ENCODE measurements around the gene SMAD5.
A peak's percentile ranks its signal among the peaks of the same experiment; 100 is the strongest.

Gene SMAD5

DNA sequence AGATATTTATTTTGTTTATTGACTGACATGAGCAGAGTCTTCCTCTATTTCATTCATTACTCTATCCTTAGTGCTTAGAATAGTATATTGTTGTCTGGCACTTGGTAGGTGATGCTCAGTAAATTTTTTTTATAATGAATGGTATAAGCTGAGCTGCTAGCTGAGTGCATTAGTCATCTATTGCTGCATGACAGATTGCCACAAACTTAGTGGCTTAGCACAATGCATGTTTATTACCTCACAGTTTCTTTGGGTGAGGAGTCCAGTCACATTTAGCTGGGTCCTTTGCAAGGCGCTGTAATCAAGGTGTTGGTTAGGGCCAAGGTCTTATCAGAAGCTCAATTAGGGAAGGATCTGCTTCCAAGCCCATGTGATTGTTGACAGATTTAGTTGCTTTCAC, 23.1 kb downstream of the SMAD5 start:
- peak; percentile 52 for DNase-seq (ENCODE audit: low spot score)

DNA sequence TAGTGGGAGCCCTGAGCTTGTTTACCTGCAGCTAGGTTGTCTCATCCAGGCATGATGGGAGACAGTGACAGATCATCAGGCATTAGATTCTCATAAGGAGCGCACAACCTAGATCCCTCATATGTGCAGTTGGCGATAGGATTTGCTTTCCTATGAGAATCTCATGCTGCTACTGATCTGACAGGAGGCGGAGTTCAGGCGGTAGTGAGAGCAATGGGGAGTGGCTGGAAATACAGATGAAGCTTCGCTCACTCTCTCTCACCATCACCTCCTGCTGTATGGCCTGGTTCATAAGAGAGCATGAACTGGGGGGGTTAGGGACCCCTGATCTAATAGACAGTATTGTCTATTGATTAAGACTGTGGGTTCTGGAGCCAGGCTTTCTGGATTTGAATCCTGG, 24.9 kb downstream of the SMAD5 start:
- no peak for DNase-seq (ENCODE audit: low spot score)

DNA sequence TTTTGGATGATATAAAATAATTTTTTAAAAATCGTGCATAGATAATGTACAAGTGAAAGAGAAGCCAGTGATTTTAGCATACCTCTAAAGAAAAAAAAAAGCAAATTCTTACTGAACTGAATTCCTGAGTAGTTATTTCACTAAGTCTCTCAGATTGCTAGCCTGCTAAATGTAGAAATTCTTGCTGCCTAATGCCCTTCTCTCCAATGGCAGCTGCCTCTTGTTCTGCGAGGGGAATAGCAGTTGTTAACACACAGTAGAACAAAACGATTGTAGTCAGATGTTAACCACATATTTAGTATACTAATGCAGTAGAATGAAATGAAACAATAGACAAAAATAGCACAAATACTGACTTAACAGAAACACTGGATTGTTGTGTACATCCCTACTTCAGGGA, 26.8 kb downstream of the SMAD5 start:
- DNase-seq (ENCODE audit: low spot score): no peak

DNA sequence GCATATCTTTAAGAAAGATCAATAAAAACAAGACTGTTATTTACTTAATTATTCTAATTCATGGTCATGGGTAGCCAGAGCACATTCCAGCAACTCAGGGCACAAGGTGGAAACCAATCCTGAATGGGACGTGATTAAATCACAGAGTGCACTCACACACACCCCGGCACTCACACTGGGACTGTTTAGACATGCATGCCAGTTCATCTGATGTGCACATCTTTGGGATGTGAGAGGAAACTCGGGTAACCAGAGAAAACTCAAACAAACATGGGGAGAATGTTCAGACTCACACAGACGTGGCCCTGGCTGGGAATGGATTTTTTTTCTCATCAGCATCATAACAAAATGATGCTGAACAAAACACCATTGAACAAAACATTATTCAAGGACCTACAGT, 29.4 kb downstream of the SMAD5 start:
- peak; percentile 53 for DNase-seq (ENCODE audit: low spot score)

DNA sequence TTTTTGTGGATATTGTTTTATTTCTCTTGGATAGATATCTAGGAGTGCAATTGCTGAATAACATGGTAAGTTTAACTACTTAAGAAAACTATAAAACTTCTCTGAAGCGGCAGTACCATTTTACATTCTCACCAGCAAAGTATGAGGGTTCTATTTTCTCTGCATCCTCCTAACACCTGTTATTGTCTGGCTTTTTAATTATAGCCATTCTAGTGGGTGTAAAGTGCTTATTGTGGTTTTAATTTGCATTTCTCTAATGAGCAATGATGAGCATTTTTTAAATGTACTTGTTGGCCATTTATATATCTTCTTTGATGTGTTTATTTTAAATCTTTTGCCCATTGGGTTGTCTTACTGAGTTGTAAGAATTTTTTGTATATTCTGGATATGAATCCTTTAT, 31.6 kb downstream of the SMAD5 start:
- no peak for DNase-seq (ENCODE audit: low spot score)

DNA sequence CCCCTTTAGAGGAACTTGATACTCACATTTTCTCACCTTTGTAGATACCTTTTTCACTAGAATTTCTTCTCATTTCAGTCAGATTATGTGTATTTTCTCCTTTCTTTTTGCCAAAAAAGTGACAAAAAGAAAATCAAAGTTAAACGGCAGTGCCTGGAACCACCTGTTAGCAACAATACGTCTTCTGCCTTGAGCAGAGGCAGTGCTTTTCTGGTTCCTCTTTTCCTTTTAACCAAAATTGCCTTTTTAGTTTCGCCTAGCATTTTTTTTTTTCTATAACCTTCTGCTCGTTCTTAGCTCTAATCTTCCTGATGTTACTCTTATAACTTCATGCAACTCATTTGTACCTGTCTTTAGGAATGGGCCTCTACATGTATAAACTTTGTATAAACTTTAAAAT, 34.3 kb downstream of the SMAD5 start:
- no peak for DNase-seq (ENCODE audit: low spot score)

DNA sequence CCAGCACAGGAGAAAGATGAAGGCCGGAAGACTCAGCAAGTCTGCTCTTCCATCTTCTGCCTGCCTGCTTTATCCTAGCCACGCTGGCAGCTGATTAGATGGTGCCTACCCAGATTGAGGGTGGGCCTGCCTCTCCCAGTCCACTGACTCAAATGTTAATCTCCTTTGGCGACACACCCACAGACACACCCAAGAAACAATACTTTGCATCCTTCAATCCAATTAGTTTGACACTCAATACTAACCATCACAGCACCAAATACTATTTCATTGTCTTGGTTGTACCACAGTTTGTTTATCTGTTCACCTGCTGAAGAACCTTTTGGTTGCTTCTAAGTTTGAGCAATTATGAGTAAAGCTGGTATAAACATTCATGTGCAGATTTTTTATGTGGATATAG, 36.6 kb downstream of the SMAD5 start:
- DNase-seq (ENCODE audit: low spot score): no peak

DNA sequence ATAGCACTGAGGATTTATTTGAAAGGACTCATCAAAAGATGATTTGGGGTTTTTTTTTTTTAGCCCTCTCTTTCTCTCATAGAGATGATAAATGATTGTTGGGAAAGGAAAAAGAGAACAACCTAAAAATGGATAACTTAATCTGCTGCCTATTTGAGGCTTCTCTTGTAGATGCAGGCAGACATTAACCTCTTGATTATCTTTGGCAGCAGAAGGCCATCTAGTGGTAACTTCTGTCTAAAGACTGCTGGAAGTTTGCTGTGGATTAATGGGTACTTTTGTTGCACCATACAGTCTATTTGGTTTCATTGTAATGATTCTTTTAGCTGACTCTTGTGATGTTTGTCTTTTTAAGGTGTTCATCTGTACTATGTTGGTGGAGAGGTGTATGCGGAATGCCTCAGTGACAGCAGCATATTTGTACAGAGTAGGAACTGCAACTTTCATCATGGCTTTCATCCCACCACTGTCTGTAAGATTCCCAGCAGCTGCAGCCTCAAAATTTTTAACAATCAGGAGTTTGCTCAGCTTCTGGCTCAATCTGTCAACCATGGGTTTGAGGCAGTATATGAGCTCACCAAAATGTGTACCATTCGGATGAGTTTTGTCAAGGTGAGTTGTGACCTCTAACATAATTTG, 41.5 kb downstream of the SMAD5 start:
- peak; percentile 60 for DNase-seq (ENCODE audit: low spot score)

DNA sequence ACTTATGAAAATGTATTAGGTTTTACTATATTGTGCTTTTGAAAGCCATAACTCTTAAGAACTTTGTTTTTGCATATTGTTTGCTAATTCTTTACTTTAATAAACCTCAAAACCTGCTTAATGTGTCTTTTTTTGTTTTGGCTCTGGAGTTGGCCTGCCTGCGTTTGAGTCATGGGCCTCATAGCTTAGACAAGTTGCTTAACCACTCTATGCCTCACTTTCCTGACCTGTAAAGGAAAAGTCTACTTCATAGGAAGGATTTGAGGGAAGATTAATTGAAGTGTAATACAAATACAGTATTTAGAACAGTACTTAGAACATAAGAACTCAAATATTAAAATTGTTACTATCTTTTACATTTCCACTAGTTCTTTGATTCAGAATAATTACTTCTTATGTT, 50.0 kb downstream of the SMAD5 start:
- DNase-seq (ENCODE audit: low spot score): no peak

DNA sequence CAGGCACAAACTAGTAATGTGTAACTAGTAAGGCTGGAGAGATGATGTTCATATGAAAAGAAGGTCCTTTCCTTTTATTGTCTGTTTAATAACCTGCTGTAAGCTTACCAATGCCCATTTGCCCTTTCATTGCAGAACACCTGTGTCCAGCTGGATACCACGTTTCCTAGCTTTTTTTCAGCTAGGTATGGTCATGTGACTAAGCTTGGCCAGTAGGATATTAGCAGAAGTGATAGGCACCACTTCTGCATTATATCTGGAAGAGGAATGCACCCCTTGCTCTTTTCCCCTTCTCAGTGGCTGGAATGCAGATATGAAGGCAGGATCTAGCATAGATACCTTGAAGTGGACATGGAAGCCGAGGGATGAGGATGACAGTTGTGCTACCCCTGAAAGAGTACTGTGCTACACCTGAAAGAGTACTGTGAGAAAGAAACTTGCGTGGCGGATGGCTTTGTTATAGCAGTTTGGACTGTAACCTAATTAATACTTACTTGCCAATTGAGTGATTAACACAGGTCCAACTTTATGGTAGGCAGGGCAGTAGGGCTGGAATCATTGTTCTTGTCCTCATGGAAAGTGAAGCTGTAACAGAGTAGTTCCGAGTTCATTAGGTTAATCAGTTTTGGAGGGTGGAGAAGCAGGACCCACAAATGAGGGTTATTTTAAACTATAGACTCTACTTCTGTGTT, 53.5 kb downstream of the SMAD5 start:
- no peak for DNase-seq (ENCODE audit: low spot score)

DNA sequence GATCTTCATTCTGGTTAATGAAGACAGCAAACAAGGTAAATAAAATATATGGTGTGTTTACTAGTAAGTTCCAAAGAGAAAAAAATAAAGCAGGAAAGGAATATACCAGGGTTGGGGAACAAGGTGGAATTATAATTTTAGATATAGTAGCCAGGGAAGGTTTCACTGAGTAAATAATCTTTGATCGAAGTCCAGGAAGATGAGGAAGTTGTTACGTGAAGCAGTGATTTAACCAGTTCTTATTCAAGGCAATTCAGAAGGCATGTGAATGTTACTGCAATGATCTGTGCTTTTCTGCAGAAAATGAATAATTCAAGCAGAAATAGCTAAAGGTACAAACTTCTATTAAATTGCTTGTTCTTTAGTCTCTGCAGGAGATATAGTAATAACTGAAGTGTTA, 54.2 kb downstream of the SMAD5 start:
- no peak for DNase-seq (ENCODE audit: low spot score)

DNA sequence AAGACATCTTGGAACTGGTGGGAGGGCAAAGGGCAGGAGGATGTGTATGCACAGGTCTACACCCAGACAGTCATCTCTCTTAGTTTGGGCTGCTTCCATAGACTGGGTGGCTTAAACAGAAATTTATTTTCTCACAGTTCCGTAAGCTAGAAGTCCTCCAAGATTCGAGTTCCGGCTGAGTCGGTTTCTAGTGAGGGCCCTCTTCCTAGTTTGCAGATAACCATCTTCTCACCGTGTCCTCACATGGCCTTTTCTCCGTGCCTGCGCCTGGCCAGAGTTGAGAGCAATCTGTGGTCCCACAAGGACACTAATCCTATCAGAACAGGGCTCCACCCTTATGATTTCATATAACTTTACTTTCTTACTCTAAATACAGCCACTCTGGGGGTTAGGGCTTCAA, 56.2 kb downstream of the SMAD5 start:
- no peak for DNase-seq (ENCODE audit: low spot score)

DNA sequence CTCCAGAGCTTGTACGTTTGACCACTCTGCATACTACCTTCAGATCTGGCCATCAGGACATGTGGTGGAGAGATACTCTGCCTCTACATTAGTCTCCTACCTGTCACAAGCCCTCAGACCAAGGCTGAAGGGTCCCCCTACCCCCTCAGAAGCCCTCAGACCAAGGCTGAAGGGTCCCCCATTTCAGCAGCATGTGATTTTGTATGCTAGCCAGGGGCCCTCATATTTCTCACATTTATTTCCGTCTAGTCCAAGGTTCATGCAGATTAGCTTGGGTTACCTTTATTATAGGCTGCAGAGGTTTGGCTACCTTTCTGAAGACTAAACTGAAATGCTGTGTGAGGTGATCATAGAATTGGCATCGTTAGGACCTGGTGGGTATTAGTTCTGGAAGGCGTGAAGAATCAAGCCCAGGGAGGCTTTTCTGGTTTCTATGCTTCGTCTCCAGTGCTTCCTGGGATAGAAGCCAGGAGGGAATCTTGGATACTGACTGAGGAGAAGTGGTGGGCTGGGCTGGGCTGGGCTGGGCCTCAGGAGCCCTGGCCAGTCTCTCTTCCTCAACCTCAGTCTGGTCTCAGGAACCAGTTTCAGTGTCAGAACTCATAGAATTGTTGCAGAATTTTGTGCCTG, 57.6 kb downstream of the SMAD5 start:
- no peak for DNase-seq (ENCODE audit: low spot score)

DNA sequence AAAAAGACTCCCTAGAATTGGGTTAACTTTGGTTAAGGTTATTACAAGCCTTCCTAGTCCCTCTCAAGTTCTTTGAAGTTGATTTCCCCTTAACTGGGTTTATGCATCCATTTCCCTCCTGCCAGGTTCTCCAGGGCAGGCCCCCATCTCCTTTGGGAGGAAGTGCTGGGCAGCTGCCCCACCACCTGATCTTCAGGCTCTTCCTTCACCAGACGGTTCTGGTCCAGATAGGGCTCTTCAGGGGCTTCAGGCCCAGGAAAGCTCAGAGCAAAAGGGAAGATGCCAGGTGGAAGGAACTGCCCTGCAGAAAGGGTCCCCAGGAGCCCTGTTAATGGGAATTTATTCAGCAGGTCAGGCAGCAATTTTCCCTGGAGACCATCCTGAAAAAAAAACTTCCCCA, 58.3 kb downstream of the SMAD5 start:
- no peak for DNase-seq (ENCODE audit: low spot score)

DNA sequence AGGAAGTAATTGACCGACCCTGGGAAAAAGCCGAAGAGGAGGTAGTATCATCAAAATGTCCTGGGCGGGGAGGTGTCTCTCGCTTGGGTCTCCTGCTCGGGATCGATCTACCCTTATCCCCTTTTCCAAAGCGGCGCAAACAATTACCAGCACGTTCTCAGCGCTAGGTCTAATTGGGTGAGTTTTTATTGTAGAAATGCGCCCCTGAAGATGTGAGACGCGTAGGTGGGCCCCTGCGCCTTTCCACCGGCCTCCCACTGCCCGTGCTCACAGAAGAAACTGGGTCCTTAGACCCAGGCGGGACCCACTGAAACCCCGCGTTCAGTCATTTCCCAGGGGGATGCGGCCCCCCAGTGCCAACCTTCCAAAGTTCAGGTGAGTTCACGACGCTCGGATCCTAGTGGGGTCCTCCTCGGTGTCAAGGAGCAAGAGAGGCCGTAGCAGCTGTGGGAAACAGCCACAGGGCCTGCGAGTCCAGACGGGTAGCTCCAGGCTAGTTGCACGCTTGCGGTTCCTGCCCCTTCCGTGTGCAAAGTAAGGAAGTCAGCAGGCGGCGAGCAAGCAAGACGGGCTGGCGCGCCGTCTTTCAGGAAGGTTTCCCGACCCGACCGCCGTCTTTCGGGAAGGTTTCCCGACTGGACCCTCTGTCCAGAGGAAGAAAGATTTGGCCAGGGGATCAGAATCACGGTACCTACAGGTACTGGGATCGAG, 58.8 kb downstream of the SMAD5 start:
- DNase-seq (ENCODE audit: low spot score): peak; percentile 55

DNA sequence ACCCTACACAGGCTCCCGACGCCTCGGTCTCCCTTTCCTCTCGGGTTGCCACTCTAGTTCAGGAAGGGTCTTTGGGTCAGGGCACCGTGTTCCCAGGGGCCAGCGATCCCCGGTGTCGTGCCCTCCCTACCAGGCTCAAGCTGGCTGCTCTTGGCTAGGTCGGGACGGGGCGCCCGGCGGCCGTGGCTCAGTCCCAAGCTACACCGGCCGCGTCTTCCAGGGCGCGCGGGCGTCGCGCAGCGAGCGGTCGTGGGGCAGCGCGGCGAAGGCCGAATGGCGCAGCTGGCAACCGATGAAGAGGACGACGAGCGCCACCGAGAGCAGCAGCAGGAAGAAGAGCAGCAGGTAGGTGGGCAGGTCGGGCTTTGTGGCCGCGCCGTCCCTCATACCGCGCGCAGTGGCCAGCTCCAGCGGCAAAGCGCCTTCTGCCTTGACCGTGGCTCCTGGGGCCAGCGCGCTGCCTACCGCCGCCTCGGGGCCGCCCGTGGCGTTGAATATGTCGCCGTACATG, 59.4 kb downstream of the SMAD5 start:
- DNase-seq (ENCODE audit: low spot score): peak; percentile 26

DNA sequence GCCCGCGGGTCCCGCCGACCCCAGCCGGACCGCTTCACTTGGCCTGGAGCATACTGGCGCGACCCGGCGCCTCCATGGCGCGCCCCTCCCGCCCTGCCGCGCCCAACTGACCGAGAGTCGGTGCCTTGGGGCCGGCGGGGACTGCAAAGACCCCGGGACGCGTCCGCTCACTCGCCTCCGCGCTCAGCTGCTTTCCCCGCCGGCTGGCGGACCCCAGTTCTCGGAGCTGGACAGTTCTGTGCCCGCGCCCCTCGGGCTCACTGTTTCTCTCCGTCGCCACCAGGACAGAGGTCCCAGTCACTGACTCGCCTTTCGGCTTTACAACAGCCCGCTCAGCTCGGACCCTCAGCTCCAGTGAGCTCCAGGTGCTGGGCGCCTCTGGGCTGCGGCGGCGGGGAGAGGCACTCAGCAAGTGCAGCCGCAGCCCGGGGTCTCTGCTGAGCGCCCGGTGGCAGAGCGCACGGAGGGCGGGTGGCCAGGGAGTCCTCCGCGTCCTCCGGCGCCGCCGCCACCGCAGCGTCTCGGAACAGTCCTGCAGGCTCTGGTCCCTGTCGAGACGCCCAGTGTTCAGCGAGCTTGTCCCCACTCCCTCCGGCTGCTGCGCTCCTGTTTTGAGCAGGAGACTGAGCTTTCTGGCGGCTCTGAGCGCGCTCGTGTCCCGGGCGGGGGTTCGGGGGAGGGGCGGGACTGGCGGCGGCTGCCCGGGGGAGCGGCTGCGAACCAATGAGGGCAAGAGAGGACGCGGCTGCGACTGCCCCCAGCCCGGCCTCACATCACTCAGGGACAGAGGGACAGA, 60.1 kb downstream of the SMAD5 start, which contains the start of gene SMIM32:
SMIM32 (minus strand) TSS at position 637 of the 796 bp plus-strand sequence. CDS start 638 bp downstream, outside the sequence.
- peak; percentile 19 for DNase-seq (ENCODE audit: low spot score)

DNA sequence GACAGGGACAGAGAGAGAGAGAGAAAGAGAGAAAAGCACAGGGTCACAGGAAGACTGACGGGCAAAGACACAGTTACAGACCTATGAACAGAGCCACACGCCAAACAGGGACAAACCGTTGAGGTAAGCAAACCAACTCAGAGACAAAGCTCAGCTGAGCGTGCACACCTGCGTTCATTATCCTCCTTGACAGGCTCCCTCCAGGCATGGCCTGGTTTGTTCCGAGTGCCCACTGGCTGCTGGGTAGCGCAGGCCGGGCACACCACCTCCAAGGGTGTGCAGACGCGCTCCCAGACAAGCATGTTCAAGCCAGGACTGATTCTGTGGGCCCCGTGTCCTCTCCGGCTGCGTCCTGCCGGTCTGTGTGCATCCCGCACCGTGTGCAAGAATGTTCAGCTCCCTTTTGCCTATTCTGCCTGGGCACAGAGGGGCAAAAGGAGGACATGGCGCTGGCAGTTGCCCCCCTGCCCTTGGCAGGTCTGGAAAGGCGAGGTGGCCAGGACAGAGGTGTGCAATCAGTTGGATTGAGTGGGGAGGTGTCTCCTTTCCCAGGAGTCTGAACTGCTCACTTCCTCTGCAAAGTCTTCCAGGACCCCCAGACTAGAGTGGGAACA, 60.8 kb downstream of the SMAD5 start:
- DNase-seq (ENCODE audit: low spot score): peak; percentile 6

DNA sequence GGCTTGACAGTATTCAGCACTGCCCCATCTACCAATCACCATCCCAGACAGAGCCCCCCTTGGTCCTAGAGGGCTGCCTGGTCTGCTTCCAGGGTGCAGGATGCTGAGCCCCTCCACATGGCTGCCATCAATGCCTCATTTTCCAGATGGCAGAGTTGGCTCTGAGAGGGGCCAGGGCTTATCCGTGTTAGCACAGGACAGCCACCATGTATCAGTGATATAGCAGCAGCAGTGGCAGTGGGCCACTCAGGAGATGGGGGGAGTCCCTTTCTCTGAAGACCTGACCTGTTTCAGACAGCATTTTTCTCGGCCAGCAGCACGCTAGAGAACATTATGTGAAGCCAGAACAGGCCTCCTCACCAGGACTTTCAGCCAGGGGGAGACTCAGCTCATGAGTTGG, 61.9 kb downstream of the SMAD5 start:
- no peak for DNase-seq (ENCODE audit: low spot score)

DNA sequence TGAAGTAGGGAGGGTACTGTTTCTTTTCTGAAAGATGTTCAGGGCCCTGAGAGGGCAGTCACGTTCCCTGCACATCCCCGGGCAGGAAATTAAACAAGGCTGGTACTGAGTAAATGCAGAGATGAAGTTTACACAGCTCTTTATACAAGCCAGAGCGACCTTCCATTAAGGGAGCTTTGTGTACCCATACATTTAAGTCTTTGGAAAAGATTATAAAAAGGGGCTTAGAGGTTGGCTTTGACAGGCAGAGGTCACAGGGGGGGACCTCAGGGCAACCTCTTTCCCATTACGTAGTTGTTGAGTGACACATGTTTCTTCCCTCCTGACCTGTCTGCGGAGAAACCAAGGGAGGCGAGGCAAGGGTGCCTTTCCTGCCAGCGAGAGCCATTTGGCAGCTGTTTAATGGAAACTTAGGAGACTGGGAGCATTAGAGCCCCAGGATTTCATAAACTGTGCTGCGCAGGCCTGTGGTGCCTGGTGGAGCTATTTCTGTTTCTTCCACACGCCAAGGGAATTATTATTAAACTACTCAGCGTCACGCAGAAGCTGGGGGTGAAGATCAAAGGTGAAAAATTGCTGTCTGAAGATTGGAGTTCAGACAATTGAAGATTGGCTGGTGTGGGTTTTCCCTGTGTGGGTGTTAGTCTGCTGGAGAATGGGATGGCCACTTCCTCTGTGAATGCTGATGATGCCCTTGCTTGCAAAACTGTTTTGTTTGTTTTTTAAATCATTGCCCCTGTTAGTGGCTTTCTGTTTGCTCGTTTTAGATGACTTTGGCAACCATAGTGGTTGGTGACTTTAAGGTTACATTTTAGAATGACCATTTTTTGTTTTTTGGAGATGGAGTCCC, 63.6 kb downstream of the SMAD5 start:
- peak; percentile 9 for DNase-seq (ENCODE audit: low spot score)

All from kidney tubule cell (primary cell).